Hepatocyte (in vitro differentiated cells): ENCODE measurements around the gene TACC3. TPM values are rescaled to one million over a fixed set of nuclear protein-coding genes. Genes with fewer than 3 reads are reported as not detected.
"Not testable (repeated sequence)": the region's sequence is repeated elsewhere in the genome, so short reads cannot be mapped to it uniquely, and the experiment has no call there.

Source experiments
- DNase-seq: peaks from one replicate; pipeline ENCODE4 v3.0.0-alpha.2; 2016; ENCODE audit warnings: low spot score
- H2AFZ ChIP-seq: fragments of 200-600 bp; sonication (generic); 2 replicates; pipeline ENCODE4 v1.6.0; 2016; ENCODE audit warnings: antibody characterized with exemption, mild to moderate bottlenecking
- H3K27ac ChIP-seq: fragments of 200-600 bp; sonication (generic); 2 replicates; pipeline ENCODE4 v1.5.1; 2016; ENCODE audit warnings: mild to moderate bottlenecking
- H3K27me3 ChIP-seq: fragments of 200-600 bp; sonication (generic); 2 replicates; pipeline ENCODE4 v1.6.1; 2016
- H3K36me3 ChIP-seq: fragments of 200-600 bp; sonication (generic); replicated peaks from 2 replicates; pipeline ENCODE4 v1.5.1; 2016; ENCODE audit warnings: low read depth; ENCODE audit not compliant: insufficient read depth
- H3K4me1 ChIP-seq: fragments of 200-600 bp; sonication (generic); 2 replicates; pipeline ENCODE4 v1.5.1; 2016; ENCODE audit warnings: mild to moderate bottlenecking, moderate library complexity; ENCODE audit not compliant: insufficient read depth
- H3K4me2 ChIP-seq: fragments of 200-600 bp; sonication (generic); 2 replicates; pipeline ENCODE4 v1.6.0; 2016
- H3K4me3 ChIP-seq: fragments of 200-600 bp; sonication (generic); 2 replicates; pipeline ENCODE4 v1.5.1; 2016; ENCODE audit warnings: mild to moderate bottlenecking
- H3K79me2 ChIP-seq: fragments of 200-600 bp; sonication (generic); 2 replicates; pipeline ENCODE4 v1.6.0; 2017; ENCODE audit warnings: mild to moderate bottlenecking
- H3K9me2 ChIP-seq: fragments of 200-600 bp; sonication (generic); replicated peaks from 2 replicates; pipeline ENCODE4 v1.6.0; 2017; ENCODE audit warnings: mild to moderate bottlenecking; ENCODE audit not compliant: insufficient read depth
- H3K9me3 ChIP-seq: fragments of 200-600 bp; sonication (generic); 2 replicates; pipeline ENCODE4 v1.5.1; 2016; ENCODE audit warnings: low read depth, mild to moderate bottlenecking
- H4K20me1 ChIP-seq: fragments of 200-600 bp; sonication (generic); 2 replicates; pipeline ENCODE4 v1.6.0; 2016; ENCODE audit warnings: mild to moderate bottlenecking; ENCODE audit not compliant: insufficient read depth, poor library complexity, severe bottlenecking
- CTCF ChIP-seq: fragments of 200-600 bp; sonication (generic); IDR thresholded peaks from 2 replicates; pipeline ENCODE4 v1.5.1; 2016; ENCODE audit warnings: antibody characterized with exemption, mild to moderate bottlenecking; ENCODE audit not compliant: poor library complexity
- EZH2 ChIP-seq: fragments of 200-600 bp; sonication (generic); IDR thresholded peaks from 2 replicates; pipeline ENCODE4 v1.6.1; 2016; ENCODE audit warnings: antibody characterized with exemption, mild to moderate bottlenecking, borderline replicate concordance
- EZH2phosphoT487 ChIP-seq: fragments of 200-600 bp; sonication (generic); IDR thresholded peaks from one replicate; pipeline ENCODE4 v1.6.1; 2018; ENCODE audit warnings: antibody characterized with exemption, mild to moderate bottlenecking, low read depth, moderate library complexity; ENCODE audit not compliant: unreplicated experiment, severe bottlenecking
- WGBS: methylation state at CpG from one replicate; pipeline ENCODE4 v1.1.6; 2016; ENCODE audit warnings: low lambda C conversion rate; ENCODE audit errors: missing lambda C conversion rate; 5-methylcytosine and 5-hydroxymethylcytosine counted together
- polyA plus RNA-seq: library from polyadenylated mRNA; unstranded; fragments of >200 nt; fragmentation: Nextera tagmentation; extraction: Ambion mirVana; gene quantifications from 2 replicates; pipeline ENCODE4 v1.2.1, GENCODE V29; 2016
- total RNA-seq: library from RNA; depleted of rRNA; stranded (reverse); fragments of >200 nt; gene quantifications from 2 replicates; pipeline ENCODE4 v1.2.3, GENCODE V29; 2014

Gene TACC3
- total and polyA plus RNA-seq, 2 experiments from 2014 or later, result 9.3 to 14.8 TPM

- Histone ChIP-seq H3K27me3 (no peaks in the 10 kb centered on the region), H3K79me2 (no peaks in the 10 kb centered on the region), H4K20me1 (no peaks in the 10 kb centered on the region), H3K27ac (no peak overlapping the region), H3K9me3 (no peaks in the 10 kb centered on the region), H3K9me2 (no peaks in the 10 kb centered on the region), H3K36me3 (no peaks in the 10 kb centered on the region), H2AFZ (no peak overlapping the region), H3K4me3 (no peak overlapping the region), H3K4me1 (no peaks in the 10 kb centered on the region), H3K4me2 (no peak overlapping the region)
- 55% methylated on average over 7 of the region's 7 CpGs for WGBS
- TF ChIP-seq EZH2phosphoT487, result no peak
- peak; percentile 86 for TF ChIP-seq CTCF
- DNase-seq, result peak; percentile 91
These were observed 28.0 kb upstream of the TACC3 start for GRCh38 chr4:1693131-1693896.

- Histone ChIP-seq H4K20me1 (peaks cover 7% of the 10 kb centered on the region), H3K36me3 (no peaks in the 10 kb centered on the region), H3K27ac (no peak overlapping the region), H2AFZ (no peak overlapping the region), H3K9me3 (no peaks in the 10 kb centered on the region), H3K4me3 (no peak overlapping the region), H3K27me3 (no peaks in the 10 kb centered on the region), H3K79me2 (peaks cover 23% of the 10 kb centered on the region), H3K4me2 (no peak overlapping the region), H3K4me1 (no peaks in the 10 kb centered on the region), H3K9me2 (no peaks in the 10 kb centered on the region)
- TF ChIP-seq CTCF (no peak), EZH2 (no peak), EZH2phosphoT487 (no peak)
- no peak for DNase-seq
- WGBS, result 93% methylated on average over 5 of the region's 5 CpGs
These were observed 25.4 kb upstream of the TACC3 start for GRCh38 chr4:1695913-1696312.

GRCh38 chr4:1701671-1702070 is 19.6 kb upstream of the TACC3 start:
- DNase-seq, H3K27me3 ChIP-seq, H3K9me2 ChIP-seq, H3K4me3 ChIP-seq, H2AFZ ChIP-seq, H3K4me1 ChIP-seq, H3K4me2 ChIP-seq, H3K9me3 ChIP-seq, H3K36me3 ChIP-seq, H3K27ac ChIP-seq: not testable (repeated sequence)
- Histone ChIP-seq H4K20me1 (peaks cover 39% of the 10 kb centered on the region), H3K79me2 (peaks cover 78% of the 10 kb centered on the region)
- 92% methylated on average over 8 of the region's 8 CpGs for WGBS

GRCh38 chr4:1703867-1704266 is 17.5 kb upstream of the TACC3 start:
- WGBS, result 86% methylated on average over 1 of the region's 1 CpG
- Histone ChIP-seq H3K9me2 (no peaks in the 10 kb centered on the region), H3K4me1 (peaks cover 13% of the 10 kb centered on the region), H3K27ac (no peak overlapping the region), H3K9me3 (no peaks in the 10 kb centered on the region), H3K36me3 (no peaks in the 10 kb centered on the region), H3K79me2 (peaks cover 93% of the 10 kb centered on the region), H2AFZ (no peak overlapping the region), H4K20me1 (peaks cover 43% of the 10 kb centered on the region), H3K27me3 (no peaks in the 10 kb centered on the region), H3K4me3 (no peak overlapping the region), H3K4me2 (no peak overlapping the region)
- no peak for DNase-seq
- TF ChIP-seq EZH2 (no peak), EZH2phosphoT487 (no peak), CTCF (no peak)
